HEK293 (cell line): ENCODE measurements around the gene EN1.

Experiments used
- CTCF ChIA-PET: fragments of 350-600 bp; formaldehyde crosslinking; extraction: SDS; loops from one replicate; lab custom pipeline; 2021; ENCODE audit warnings: antibody characterized with exemption; lab: Yijun Ruan, JAX
- POLR2A ChIA-PET: fragments of 300-600 bp; formaldehyde crosslinking; extraction: SDS; loops from one replicate; lab custom pipeline; 2020; ENCODE audit warnings: antibody characterized with exemption, inconsistent platforms; lab: Yijun Ruan, JAX
- H3K27ac ChIP-seq: fragments of 200-500 bp; sonication (Bioruptor generic); 2 replicates; pipeline ENCODE4 v1.5.1; 2014; ENCODE audit warnings: low read depth, low read length, control low read depth, inconsistent platforms; ENCODE audit errors: extremely low read depth
- H3K36me3 ChIP-seq, 2 experiments: fragments of 200-500 bp in 1 of 2; sonication (Bioruptor generic) in 1 of 2; 1 replicate in 1 of 2; 2 replicates in 1 of 2; pipeline ENCODE4 v1.5.1; 2014 to 2017; ENCODE audit warnings: inconsistent platforms in 2 of 2, low read length in 2 of 2; ENCODE audit not compliant: control insufficient read depth in 2 of 2, insufficient read depth in 1 of 2
- H3K4me1 ChIP-seq: fragments of 200-500 bp; sonication (Bioruptor generic); 2 replicates; pipeline ENCODE4 v1.5.1; 2014; ENCODE audit warnings: mild to moderate bottlenecking, low read length, inconsistent platforms; ENCODE audit not compliant: control insufficient read depth, insufficient read depth
- H3K4me3 ChIP-seq: 2 replicates; pipeline ENCODE4 v1.5.1; 2011; ENCODE audit warnings: low read depth, mild to moderate bottlenecking, control low read depth, low read length, moderate library complexity
- H3K9me3 ChIP-seq: fragments of 200-500 bp; sonication (Bioruptor generic); 2 replicates; pipeline ENCODE4 v1.5.1; 2014; ENCODE audit warnings: low read depth, low read length, inconsistent platforms; ENCODE audit not compliant: control insufficient read depth, insufficient read depth
- EGR2 ChIP-seq: fragments of 450-650 bp; formaldehyde crosslinking; IDR thresholded peaks from 2 replicates; pipeline ENCODE4 v1.5.1; 2016; ENCODE audit warnings: low read depth, missing biosample characterization, missing genetic modification characterization
- GLIS1 ChIP-seq: fragments of 450-650 bp; formaldehyde crosslinking; IDR thresholded peaks from 2 replicates; pipeline ENCODE4 v1.5.1; 2016; ENCODE audit warnings: missing biosample characterization, missing genetic modification characterization
- KLF9 ChIP-seq: fragments of 450-650 bp; formaldehyde crosslinking; IDR thresholded peaks from 2 replicates; pipeline ENCODE4 v1.5.1; 2016; ENCODE audit warnings: missing biosample characterization, missing genetic modification characterization, low read depth
- PATZ1 ChIP-seq: fragments of 450-650 bp; formaldehyde crosslinking; IDR thresholded peaks from 2 replicates; pipeline ENCODE4 v1.5.1; 2016; ENCODE audit warnings: missing biosample characterization, missing genetic modification characterization
- PRDM1 ChIP-seq: fragments of 450-650 bp; formaldehyde crosslinking; IDR thresholded peaks from 2 replicates; pipeline ENCODE4; 2016; ENCODE audit warnings: missing biosample characterization, missing genetic modification characterization
- PRDM10 ChIP-seq: fragments of 450-650 bp; formaldehyde crosslinking; IDR thresholded peaks from 2 replicates; pipeline ENCODE4 v1.5.1; 2016; ENCODE audit warnings: missing biosample characterization, missing genetic modification characterization
- REST ChIP-seq: fragments of 450-650 bp; formaldehyde crosslinking; IDR thresholded peaks from 2 replicates; pipeline ENCODE4 v1.5.1; 2016; ENCODE audit warnings: missing biosample characterization, missing genetic modification characterization
- SP7 ChIP-seq: fragments of 450-650 bp; formaldehyde crosslinking; IDR thresholded peaks from 2 replicates; pipeline ENCODE4 v1.5.1; 2016; ENCODE audit warnings: missing biosample characterization, missing genetic modification characterization
- WT1 ChIP-seq: fragments of 450-650 bp; formaldehyde crosslinking; IDR thresholded peaks from 2 replicates; pipeline ENCODE4 v1.5.1; 2016; ENCODE audit warnings: missing biosample characterization, missing genetic modification characterization
- ZFHX2 ChIP-seq: fragments of 450-650 bp; formaldehyde crosslinking; conservative IDR thresholded peaks from 2 replicates; pipeline ENCODE4 v1.5.1; 2016; ENCODE audit warnings: missing biosample characterization, missing genetic modification characterization
- ZNF311 ChIP-seq: fragments of 450-650 bp; formaldehyde crosslinking; IDR thresholded peaks from 2 replicates; pipeline ENCODE4 v1.5.1; 2017; ENCODE audit warnings: missing biosample characterization, missing genetic modification characterization, borderline replicate concordance
- ZNF350 ChIP-seq: fragments of 450-650 bp; formaldehyde crosslinking; IDR thresholded peaks from 2 replicates; pipeline ENCODE4 v1.5.0; 2017; ENCODE audit warnings: missing biosample characterization, mild to moderate bottlenecking, missing genetic modification characterization
- ZNF354C ChIP-seq: fragments of 450-650 bp; formaldehyde crosslinking; IDR thresholded peaks from 2 replicates; pipeline ENCODE4 v1.5.1; 2016; ENCODE audit warnings: missing biosample characterization, missing genetic modification characterization, low read depth, borderline replicate concordance
- ZNF362 ChIP-seq: fragments of 450-650 bp; formaldehyde crosslinking; IDR thresholded peaks from 2 replicates; pipeline ENCODE4 v1.5.1; 2016; ENCODE audit warnings: missing biosample characterization, missing genetic modification characterization
- ZNF398 ChIP-seq: fragments of 450-650 bp; formaldehyde crosslinking; IDR thresholded peaks from 2 replicates; pipeline ENCODE4 v1.5.1; 2017; ENCODE audit warnings: missing biosample characterization, missing genetic modification characterization
- ZNF404 ChIP-seq: fragments of 450-650 bp; formaldehyde crosslinking; IDR thresholded peaks from 2 replicates; pipeline ENCODE4 v1.5.1; 2017; ENCODE audit warnings: missing biosample characterization, missing genetic modification characterization
- ZNF514 ChIP-seq: fragments of 450-650 bp; formaldehyde crosslinking; IDR thresholded peaks from 2 replicates; pipeline ENCODE4 v1.5.1; 2016; ENCODE audit warnings: missing biosample characterization, missing genetic modification characterization
- ZNF530 ChIP-seq: fragments of 450-650 bp; formaldehyde crosslinking; IDR thresholded peaks from 2 replicates; pipeline ENCODE4 v1.5.1; 2016; ENCODE audit warnings: low read depth, missing biosample characterization, missing genetic modification characterization
- ZNF549 ChIP-seq: fragments of 450-650 bp; IDR thresholded peaks from 2 replicates; pipeline ENCODE4 v1.5.1; 2018; ENCODE audit warnings: missing biosample characterization, missing genetic modification characterization, mild to moderate bottlenecking, inconsistent platforms, moderate library complexity
- ZNF585B ChIP-seq: fragments of 450-650 bp; formaldehyde crosslinking; IDR thresholded peaks from 2 replicates; pipeline ENCODE4 v1.5.1; 2016; ENCODE audit warnings: missing biosample characterization, missing genetic modification characterization
- ZNF645 ChIP-seq: fragments of 450-650 bp; formaldehyde crosslinking; IDR thresholded peaks from 2 replicates; pipeline ENCODE4; 2016; ENCODE audit warnings: missing biosample characterization, missing genetic modification characterization
- ZNF658 ChIP-seq: fragments of 450-650 bp; formaldehyde crosslinking; IDR thresholded peaks from 2 replicates; pipeline ENCODE4; 2016; ENCODE audit warnings: missing biosample characterization, missing genetic modification characterization
- ZNF791 ChIP-seq: fragments of 450-650 bp; formaldehyde crosslinking; IDR thresholded peaks from 2 replicates; pipeline ENCODE4 v1.5.1; 2016; ENCODE audit warnings: missing biosample characterization, missing genetic modification characterization

EN1 gene

GRCh38 chr2:118803012-118803411 lies 44.4 kb downstream of the EN1 start:
- CTCF ChIA-PET = interaction anchor here (1.2 kb wide), 1 partner anchor 53 kb away, joined by 3 read pairs; no protein-coding TSS in a partner anchor
- Histone ChIP-seq H3K4me1 (no peaks in the 10 kb centered on the region), H3K27ac (no peak overlapping the region)
- TF ChIP-seq ZNF791 (tag by site-specific recombination) = no peak
- 0 out of 2 replicates have a peak, but pooled peaks have one; percentile 22 for TF ChIP-seq GLIS1 (tag by site-specific recombination)
- peak; percentile 23; the same call in 1 of the 2 replicates for TF ChIP-seq PRDM10
- TF ChIP-seq EGR2 = 0 out of 2 replicates have a peak, but pooled peaks have one; percentile 33
- peak; percentile 67 for TF ChIP-seq ZFHX2
- no peak for TF ChIP-seq REST
- TF ChIP-seq, all 188 proteins: peak for 4
- Histone ChIP-seq H3K9me3 (no peaks in the 10 kb centered on the region), H3K36me3 (no peaks in the 10 kb centered on the region), H3K4me3 (no peak overlapping the region)
- POLR2A ChIA-PET = no interaction called here

- no peaks in the 10 kb centered on the region for H3K36me3 ChIP-seq
- no peak for TF ChIP-seq SP7
- TF ChIP-seq KLF9 (tag by site-specific recombination) = no peak
- no peak for TF ChIP-seq ZNF350 (tag by site-specific recombination)
- no peak for TF ChIP-seq PATZ1 (tag by site-specific recombination)
- no peak for TF ChIP-seq ZNF658 (tag by site-specific recombination)
- no peak for TF ChIP-seq ZNF530 (tag by site-specific recombination)
- TF ChIP-seq ZNF404 (tag by site-specific recombination) = no peak
- no peak for TF ChIP-seq ZNF514 (tag by site-specific recombination)
- TF ChIP-seq ZNF398 (tag by site-specific recombination) = no peak
- no peak for TF ChIP-seq ZNF645
- no peak for TF ChIP-seq PRDM1
- no peak for TF ChIP-seq ZNF354C (tag by site-specific recombination)
- no peak for TF ChIP-seq ZNF362
- TF ChIP-seq ZNF585B (tag by site-specific recombination) = no peak
- no peak for TF ChIP-seq ZNF549 (tag by site-specific recombination)
- TF ChIP-seq WT1 (tag by site-specific recombination) = no peak
- TF ChIP-seq ZNF311 (tag by site-specific recombination) = no peak
- TF ChIP-seq, all 188 proteins: peak for 0
- POLR2A ChIA-PET = no interaction called here
- no peaks in the 10 kb centered on the region for H3K9me3 ChIP-seq
- no peak overlapping the region for H3K4me3 ChIP-seq
- CTCF ChIA-PET = no interaction called here
- H3K27ac ChIP-seq = no peak overlapping the region
- no peaks in the 10 kb centered on the region for H3K4me1 ChIP-seq
Measured at GRCh38 chr2:118801151-118801550, 46.3 kb downstream of the EN1 start.
